HG02763 (cell line): Measurements from ENCODE around the gene CTNNAL1.
"Not testable (repeated sequence)": the region's sequence is repeated elsewhere in the genome, so short reads cannot be mapped to it uniquely, and the experiment has no call there.

Experiments used
- ATAC-seq: cut with Tn5 transposase; IDR thresholded peaks from one replicate; pipeline ENCODE4 v1.9.1; 2021; ENCODE audit warnings: mild to moderate bottlenecking, moderate library complexity; ENCODE audit not compliant: unreplicated experiment

CTNNAL1 gene

DNA sequence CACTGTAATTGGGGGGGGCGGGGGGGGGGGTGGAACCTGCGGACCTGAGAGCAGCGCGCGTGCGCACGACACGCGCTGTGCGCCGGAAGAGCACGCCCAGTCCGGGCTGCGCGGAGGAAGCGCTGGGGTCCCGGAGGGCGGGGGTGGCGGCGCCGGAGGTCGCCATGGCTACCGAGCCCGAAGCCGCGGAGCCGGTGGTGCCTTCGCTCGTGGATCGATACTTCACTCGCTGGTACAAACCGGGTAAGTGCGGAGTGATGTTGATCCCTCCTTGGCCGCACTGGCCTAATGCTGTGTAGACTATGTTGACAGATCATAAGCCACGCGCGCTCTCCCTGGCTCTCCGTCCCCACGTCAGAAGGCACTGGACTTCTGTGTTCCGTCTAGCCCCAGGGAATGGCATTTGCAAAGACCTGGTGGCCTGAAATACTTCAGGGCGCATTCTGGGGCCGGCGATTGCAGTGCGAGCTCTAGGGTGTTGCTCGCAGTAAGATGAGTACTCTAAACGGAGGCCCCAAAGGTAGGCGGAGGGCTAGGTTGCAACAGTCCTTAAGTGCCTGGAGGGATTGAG, 78.9 kb downstream of the CTNNAL1 start, which contains the start of gene ABITRAM:
Gene ABITRAM (plus strand): TSS at position 78 of the 571 bp plus-strand sequence. CDS start 87 bp downstream, at position 165.
- ATAC-seq: peak; percentile 84

DNA sequence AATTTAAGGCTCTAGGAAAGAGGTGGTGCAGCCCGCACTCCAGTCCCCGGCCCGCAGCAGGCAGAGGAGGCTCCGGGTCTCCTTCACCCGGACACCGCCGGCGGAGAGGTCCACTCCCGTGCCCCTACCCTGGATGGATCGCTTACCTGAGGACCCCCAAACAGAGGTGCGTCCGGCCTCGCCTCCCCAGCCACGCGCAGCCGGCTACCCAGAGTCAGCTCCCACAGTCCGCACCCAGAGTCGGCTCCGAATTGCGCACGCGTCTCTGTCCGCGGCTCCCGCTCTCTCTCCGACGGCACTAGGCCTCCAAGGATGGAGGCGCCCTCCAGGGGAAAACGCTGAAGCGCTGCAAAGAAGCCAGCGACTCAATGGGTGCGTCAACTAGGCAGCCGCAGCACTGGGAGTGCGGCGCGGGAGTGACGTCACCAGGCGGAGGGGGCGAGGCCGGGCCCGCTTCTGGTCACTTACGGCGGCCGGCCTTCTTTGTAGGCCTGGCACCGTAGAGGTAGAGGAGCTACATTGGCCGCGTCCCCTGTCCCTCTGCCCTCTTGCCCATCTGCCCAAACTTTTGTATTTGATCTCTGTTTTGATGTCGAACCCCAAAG, 79.5 kb downstream of the CTNNAL1 start, which contains the start of gene ELP1:
Gene ELP1 (minus strand): TSS at position 407 of the 605 bp plus-strand sequence. CDS start 2,978 bp downstream, outside the sequence.
- peak; percentile 81 for ATAC-seq

DNA sequence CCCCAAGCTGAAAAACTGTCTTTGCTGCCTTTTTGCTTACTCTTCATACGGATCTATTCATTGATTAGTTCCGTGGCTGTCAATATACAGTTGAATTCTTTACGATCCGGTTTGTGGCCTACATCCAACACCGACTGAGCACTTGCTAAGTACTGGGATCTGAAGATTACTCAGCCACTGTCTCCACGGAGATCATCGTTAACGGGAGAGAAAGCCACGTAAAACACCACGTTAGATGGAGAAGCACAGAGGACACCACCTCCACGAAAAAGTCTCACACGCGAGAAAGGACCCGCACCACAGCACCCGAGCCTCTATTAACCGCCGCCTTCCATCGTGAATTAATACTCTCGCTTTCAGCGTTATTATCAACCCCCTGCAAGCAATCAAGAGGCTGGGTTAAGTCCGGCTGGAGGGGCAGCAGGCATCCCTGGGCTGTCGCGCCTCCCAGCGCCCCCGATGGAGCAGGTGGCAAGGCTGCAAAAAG, 80.0 kb downstream of the CTNNAL1 start:
- no peak for ATAC-seq

DNA sequence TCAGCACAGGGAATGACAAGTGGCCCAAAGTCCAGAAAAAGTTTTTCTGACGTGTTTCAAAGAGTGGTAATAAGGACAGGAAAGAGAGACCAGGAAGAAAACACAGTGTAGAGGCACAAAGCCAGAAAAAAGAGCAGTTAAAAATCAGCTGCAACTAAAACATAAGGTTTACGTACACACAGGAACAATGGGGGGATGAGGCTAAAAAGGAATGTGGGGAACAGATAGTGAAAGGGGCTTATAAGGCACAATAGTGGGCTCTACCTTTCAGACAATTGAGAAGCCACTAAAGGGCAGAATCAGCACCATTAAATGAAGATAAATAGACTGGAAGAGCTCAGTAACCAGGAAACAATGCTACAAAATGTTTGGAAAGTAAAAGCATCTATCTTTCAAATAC, 84.9 kb downstream of the CTNNAL1 start:
- ATAC-seq: no peak

DNA sequence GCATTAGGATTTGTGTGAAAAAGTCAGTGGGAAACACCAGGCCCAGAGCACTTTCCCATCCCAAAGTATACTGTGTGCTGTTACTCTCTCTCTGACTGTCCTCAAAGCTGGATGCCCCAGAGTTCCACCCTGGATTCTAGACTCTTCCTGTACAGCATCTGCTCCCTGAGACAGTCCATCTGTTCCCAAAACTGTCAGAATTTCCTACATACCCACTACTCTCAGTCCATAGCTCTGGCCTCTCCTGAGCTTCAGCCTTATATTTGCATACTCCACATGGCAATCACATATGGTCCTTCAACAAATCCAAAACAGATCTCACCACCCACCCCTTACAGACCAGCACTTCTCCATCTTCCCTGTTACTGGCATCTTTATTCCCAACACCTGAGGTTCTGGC, 88.8 kb downstream of the CTNNAL1 start:
- no peak for ATAC-seq

DNA sequence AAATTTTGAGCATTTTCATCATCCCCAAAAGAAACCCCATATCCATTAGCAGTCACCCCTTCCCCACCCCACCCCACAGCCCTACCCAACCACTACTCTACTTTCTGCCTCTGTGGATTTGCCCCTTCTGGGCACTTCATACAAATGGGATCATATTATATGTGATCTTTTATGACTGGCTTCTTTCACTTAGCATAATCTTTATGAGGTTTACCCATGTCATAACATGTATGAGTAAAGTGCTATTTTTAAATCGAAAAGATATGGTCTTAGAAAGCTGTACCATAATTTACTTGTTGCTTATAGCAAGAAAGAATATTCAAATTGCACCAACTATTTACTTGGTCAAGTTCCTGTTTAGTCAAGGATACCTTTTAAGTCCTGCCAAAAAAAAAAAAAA, 92.1 kb downstream of the CTNNAL1 start:
- no peak for ATAC-seq

DNA sequence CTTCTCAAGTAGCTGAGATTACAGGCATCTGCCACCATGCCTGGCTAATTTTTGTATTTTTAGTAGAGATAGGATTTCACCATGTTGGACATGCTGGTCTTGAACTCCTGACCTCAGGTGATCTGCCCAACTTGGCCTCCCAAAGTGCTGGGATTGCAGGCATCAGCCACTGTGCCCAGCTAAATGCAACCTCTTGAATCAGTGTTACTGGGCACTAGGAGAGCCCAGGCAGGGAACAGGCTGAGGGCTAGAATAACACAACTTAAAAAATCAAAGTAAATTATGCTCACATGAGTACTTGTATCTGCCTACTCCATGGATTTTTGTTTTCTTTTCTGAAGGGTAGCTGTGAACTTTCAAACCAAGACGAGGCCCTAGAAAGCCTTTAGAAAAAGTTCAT, 92.9 kb downstream of the CTNNAL1 start:
- not testable (repeated sequence) for ATAC-seq

DNA sequence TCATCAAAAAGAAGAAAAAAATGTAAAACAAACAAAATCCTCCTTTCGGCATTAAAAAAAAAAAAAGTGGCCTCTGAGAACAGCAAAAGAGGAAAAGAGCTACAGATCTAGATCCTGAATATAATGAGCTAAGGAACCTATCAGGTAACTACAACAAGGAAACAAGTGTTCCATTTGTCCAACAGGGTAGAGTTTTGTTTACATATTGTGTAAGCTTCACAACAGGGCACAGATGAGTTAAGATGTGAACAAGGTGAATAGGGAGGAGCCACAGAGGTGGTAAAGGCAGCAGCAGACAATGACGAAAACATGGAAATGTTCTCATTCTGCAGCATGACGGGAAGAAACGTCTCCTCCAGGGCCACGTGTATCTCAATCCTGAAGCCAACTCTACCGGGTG, 93.8 kb downstream of the CTNNAL1 start:
- ATAC-seq: no peak

DNA sequence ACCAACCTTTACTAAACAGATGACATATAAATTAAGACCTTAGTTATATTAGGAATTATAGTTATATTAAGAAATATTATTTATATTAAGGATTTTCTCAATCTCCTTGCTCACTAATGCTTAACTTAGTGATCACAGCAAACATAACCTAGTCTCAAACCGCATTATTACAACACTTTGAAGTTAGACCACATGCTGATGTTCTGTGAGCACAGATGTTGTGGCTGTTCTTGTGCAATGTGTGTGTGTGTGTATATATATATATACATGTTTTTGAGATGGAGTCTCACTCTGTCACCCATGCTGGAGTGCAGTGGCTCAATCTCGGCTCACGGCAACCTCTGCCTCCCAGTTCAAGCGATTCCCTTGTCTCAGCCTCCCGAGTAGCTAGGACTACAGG, 99.9 kb downstream of the CTNNAL1 start:
- no peak for ATAC-seq

DNA sequence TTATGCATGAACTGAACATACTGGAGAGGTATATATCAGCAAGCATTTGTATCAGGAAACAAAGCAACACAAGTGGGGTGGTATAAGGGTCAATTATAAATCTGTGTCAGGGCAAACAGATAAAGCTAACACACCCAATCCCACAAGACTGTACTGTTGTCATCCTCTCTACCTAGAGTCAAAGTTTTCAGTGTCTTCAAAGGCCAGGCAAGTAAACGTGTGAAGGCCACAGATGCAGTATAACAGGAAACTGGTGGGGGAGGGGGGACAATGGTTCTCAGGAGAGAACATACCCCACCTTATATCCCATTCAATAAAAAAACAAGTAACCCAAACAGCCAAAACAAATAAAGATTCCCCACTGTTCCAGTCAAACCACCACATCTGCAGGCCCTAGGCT, 101.5 kb downstream of the CTNNAL1 start:
- ATAC-seq: no peak

DNA sequence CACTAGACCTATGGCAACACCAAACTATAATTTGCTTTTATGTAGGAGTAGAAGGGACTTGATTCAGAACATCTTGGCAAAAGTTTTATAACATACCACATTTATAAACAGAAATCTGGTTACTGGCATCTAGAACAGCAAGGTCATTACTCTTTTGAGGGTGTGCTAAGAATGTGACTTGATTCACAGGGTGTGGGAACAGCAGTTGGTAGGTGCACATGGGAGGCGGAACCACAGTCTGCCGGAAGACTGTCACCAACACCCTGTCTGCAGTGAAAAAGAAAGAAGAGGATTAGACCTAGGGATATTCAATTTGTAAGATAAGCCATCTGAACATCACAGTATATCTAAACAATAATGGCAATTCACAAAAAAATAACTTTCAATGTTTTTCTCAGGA, 102.4 kb downstream of the CTNNAL1 start:
- no peak for ATAC-seq

DNA sequence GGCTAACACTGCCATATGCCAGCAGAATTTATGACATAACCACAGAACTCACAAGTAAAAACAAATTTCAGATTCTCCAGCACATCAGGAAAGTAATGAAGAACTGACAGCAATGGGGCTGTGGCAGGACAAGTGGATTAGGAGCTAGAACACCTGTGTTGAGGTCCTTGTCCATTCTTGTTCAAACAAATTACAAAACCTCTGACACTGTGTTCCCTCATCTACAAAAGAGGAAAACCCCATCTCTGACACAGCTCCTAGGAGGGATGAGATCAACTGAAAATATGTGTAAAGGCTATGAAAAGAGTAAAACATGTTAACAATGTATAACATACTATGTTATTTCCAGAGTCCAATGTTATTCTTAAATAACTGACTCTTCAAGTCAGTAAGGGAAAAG, 102.9 kb downstream of the CTNNAL1 start:
- ATAC-seq: no peak

DNA sequence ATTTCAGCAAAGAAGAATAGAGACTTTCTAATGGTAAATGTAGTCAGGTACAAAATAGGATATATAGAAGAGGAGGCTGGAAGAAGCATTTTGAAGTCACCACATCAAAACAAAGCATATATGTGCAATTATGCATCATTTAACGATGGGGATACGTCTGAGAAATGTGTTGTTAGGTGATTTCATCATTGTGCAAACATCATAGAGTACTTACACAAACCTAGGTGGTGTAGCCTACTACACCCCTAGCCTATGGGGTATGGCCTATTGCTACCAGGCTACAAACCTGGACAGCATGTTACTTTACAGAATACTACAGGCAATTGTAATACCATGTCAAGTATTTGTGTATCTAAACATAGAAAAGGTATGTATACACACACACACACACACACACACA, 107.8 kb downstream of the CTNNAL1 start:
- ATAC-seq: no peak

DNA sequence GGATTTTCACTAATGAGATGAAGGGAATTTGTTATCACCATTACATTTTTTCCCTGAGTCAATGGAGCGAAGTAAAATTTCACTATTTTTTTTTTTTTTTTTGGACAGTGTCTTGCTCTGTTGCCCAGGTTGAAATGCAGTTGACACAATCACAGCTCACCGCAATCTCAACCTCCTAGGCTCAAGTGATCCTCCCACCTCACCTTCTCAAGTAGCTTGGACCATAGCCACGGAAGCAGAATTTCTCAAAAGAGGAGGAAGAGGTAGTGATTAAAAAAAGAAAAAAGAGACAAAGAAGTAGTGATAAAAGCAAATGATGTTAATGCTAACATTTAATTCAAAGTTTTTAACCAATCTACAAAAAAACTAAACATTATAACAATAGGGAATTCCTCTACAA, 109.1 kb downstream of the CTNNAL1 start:
- no peak for ATAC-seq

DNA sequence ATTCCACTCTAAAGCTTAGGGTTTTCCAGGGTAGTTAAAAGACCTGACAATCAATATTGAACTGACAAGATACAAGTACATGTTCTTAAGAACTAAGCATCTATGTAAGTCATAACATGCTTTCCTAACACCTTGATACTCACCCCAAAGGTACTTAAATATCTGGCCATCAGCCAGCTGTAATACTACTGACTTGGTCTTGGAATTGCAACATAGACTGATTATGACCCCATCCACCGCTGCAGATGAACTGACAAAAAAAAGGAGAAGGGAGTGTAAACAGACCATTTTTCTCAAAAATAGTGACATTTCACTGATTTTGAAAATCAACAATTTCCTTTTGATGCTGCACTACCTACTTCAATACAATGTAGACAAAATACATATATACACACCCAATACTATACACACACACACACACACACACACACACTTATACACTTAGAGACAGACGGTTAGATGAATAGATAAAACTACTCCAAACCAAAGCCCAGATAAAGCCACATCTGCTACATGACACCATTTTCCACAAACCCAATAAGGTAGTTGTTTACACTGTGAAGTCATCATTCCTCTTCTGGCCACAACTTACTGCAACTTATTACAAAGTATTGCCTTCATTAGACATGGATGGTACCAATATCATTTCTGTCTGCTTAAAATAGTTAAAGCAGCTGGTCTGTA, 109.7 kb downstream of the CTNNAL1 start:
- no peak for ATAC-seq

DNA sequence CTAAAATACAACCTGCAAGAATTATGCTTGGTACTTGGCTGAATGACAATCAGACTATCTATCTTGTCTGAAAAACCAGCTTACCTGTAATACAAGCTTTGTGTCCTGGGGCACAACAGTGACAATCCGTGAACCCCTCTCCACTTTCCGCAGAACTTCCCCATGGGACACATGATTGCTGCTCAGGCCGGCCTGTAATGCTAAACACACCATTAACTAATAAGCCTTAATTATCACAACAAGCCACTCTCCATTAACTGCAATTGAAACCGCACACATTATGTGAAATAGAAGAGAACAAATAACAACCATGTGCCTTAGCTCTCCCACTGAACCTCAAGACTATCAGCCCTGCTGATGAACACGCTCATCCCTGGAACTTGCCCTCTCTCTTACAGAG, 113.1 kb downstream of the CTNNAL1 start:
- ATAC-seq: no peak

DNA sequence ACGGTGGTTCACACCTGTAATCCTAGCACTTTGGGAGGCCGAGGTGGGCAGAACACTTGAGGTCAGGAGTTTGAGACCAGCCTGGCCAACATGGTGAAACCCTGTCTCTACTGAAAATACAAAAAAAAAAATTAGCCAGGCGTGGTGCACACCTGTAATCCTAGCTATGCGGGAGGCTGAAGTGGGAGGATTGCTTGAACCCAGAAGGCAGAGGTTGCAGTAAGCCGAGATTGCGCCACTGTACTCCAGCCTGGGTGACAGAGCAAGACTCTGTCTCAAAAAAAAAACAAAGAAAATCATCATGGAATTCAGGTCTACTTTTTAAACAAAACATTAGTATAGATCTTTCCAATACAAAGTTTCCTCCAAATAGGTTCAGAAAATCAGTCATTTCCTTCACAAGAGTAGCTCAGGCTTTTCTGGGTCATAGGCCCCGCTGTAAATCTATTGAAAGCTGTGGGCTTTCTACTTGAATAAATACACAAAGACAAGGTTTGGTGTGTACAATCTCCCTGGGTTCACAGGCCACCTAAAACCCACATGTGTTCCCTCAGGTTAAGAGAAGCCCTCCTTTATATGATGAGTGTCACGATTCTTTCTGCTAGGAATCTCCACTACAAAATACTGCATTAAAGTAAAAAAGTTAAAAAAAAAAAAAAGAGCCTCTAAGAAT, 114.1 kb downstream of the CTNNAL1 start:
- not testable (repeated sequence) for ATAC-seq

DNA sequence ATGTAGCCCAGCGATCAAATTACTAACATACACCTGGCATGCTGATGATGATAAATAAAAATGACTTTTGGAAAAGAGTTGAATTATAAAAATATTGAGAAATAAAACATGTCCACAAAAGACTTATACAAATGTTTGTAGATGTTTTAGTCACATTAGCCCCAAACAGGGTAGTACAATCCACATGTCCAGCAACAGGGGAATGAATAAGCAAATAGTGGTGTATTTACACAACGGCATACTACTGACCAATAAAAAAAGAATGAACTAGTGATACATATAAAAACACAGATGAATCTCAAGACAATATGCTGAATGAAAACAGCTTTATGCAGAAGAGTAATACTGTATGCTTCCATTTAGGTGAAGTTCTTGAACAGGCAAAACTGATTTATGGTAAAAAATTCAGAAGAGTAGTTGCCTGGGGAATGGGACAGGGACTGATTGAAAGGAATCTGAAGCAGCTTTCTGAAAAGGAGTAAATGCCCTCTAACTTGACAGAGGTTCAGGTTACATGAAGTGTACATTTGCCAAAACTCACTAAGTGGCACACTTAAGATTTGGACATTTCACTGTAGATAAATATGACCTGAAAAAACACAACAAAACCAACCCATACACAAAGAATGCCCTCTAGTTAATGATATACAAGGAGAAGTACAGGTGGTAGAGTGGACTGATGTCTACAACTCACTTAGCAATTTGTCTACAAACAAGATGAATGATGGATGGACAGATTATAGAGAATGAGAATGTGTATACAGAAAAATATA, 115.8 kb downstream of the CTNNAL1 start:
- ATAC-seq: no peak

DNA sequence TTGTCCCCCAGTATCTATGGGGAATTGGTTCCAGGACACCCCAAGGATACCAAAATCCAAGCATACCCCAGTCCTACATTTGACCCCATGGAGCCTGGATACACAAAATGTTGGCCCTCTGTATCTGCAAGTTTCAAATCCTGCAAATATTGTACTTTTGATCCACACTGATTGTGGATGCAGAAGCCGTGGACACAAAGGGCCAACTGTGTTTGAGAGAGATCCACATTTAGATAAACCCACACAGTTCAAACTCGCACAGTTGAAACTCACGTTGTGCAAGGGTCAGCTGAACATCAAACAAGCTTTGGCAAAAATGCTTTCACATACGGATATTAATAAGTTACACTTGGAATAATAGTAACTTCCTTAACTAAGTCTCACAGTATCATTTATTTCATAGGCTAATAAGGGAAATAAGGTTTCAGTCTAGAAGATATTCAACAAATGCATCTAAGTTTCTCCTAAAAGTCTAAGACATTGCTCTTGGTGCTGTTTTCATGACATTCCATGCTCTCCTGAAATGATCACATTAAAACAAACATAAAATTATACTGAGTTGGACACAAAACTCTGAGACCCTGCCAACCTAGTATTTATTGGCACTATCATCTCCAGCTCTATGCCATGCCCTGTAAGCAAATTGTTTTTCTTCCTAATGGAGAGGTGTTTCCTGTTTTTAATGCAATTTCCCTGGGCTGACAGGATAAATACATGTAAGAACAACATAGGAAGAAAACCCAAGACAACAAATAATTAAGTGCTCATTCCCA, 118.9 kb downstream of the CTNNAL1 start:
- ATAC-seq: no peak
